ENCODE results near the gene FDXR. TPM values are rescaled to one million over a fixed set of nuclear protein-coding genes. Genes with fewer than 3 reads are reported as not detected.

FDXR gene
- total RNA-seq, 1 experiment from 2014 or later = 39.7 TPM

- Histone ChIP-seq H3K23me2 (ENCODE audit: insufficient read length, low read depth, low read length, poor library complexity, severe bottlenecking) (peaks cover 8% of the 10 kb centered on the region), H3K27me3 (ENCODE audit: insufficient read depth, low read length) (peaks cover 21% of the 10 kb centered on the region; the same call in 1 of the 2 replicates), H2BK5ac (ENCODE audit: insufficient read length, low read length) (no peak overlapping the region), H4K5ac (ENCODE audit: insufficient read length, low read depth, low read length) (no peak overlapping the region), H3K79me2 (ENCODE audit: insufficient read depth, low read length) (no peaks in the 10 kb centered on the region), H2BK20ac (ENCODE audit: low read depth, low read length, poor library complexity, severe bottlenecking) (no peak overlapping the region), H3K79me1 (ENCODE audit: insufficient read depth, low read depth, low read length, poor library complexity, severe bottlenecking) (no peaks in the 10 kb centered on the region), H3K27ac (ENCODE audit: insufficient read length, low read depth, low read length) (no peak overlapping the region), H3T11ph (ENCODE audit: low read length) (no peak overlapping the region), H4K20me1 (ENCODE audit: control insufficient read depth, insufficient read depth, insufficient read length) (no peaks in the 10 kb centered on the region), H3K56ac (ENCODE audit: insufficient read length, low read depth, low read length) (no peak overlapping the region), H2BK12ac (ENCODE audit: insufficient read length, low read depth, low read length) (no peak overlapping the region), H2AFZ (ENCODE audit: low read length) (no peak overlapping the region), H3K18ac (ENCODE audit: insufficient read length, low read depth, low read length) (no peak overlapping the region), H3K9me3 (ENCODE audit: control insufficient read depth, low read depth, low read length) (no peaks in the 10 kb centered on the region), H2BK120ac (ENCODE audit: low read depth, low read length, poor library complexity, severe bottlenecking) (no peak overlapping the region), H3K14ac (ENCODE audit: insufficient read depth, low read length) (no peak overlapping the region), H3K4me2 (ENCODE audit: insufficient read depth, insufficient read length, low read length) (no peak overlapping the region), H4K91ac (ENCODE audit: insufficient read length, low read depth, low read length) (no peak overlapping the region), H4K8ac (replicated peaks; ENCODE audit: insufficient read length, low read depth, low read length) (no peak overlapping the region), H3K23ac (ENCODE audit: insufficient read length, low read depth, low read length) (no peak overlapping the region), H3K4ac (ENCODE audit: low read depth, low read length) (no peak overlapping the region), H2AK5ac (ENCODE audit: insufficient read length, low read length) (no peak overlapping the region), H3K4me1 (ENCODE audit: insufficient read depth, low read length) (no peaks in the 10 kb centered on the region), H3K9ac (ENCODE audit: extremely low read depth, insufficient read length, low read length) (no peak overlapping the region), H2BK15ac (ENCODE audit: low read depth, low read length) (no peak overlapping the region)
- H3K36me3 Mint-ChIP-seq (ENCODE audit: insufficient read depth in 1 of 3, low read depth in 3 of 3) = no peaks in the 10 kb centered on the region
- no peak for DNase-seq
- no peak for TF ChIP-seq CTCF (conservative IDR thresholded peaks at IDR 0.05)
- H3K27ac Mint-ChIP-seq = no peak overlapping the region
- peaks cover 79% of the 10 kb centered on the region for H3K27me3 Mint-ChIP-seq (ENCODE audit: low read depth)
- H3K9me3 Mint-ChIP-seq = no peaks in the 10 kb centered on the region
- peaks cover 9 to 19% of the 10 kb centered on the region in 2 experiments for H3K4me1 Mint-ChIP-seq
- WGBS (ENCODE audit: extremely low coverage, insufficient read length, low lambda C conversion rate) = no CpG with 5 or more reads among the region's 7 CpGs
- H3K4me3 Mint-ChIP-seq = no peak overlapping the region; a peak in 1 of 5 replicates
These were observed 17.8 kb upstream of the FDXR start for GRCh38 chr17:74890554-74890953.

All from H9 (cell line).